Measurements from ENCODE around the gene RAVER1.
A peak's percentile ranks its signal among the peaks of the same experiment; 100 is the strongest.

The RAVER1 gene

GRCh38 chr19:10346509-10346908 lies 13.2 kb upstream of the RAVER1 start:
- Histone ChIP-seq H3K27ac (ENCODE audit: low read length) (no peak overlapping the region), H3K4me2 (ENCODE audit: insufficient read depth, low read length) (no peak overlapping the region), H3K27me3 (ENCODE audit: insufficient read depth, low read length, poor library complexity) (no peaks in the 10 kb centered on the region), H3K4me1 (ENCODE audit: insufficient read depth, low read length) (no peaks in the 10 kb centered on the region), H3K9ac (ENCODE audit: low read depth, low read length) (no peak overlapping the region), H3K4me3 (ENCODE audit: low read depth in 1 of 2, low read length in 2 of 2) (no peak overlapping the region), H3K9me3 (ENCODE audit: insufficient read depth, low read length, severe bottlenecking) (no peaks in the 10 kb centered on the region), H4K20me1 (ENCODE audit: insufficient read depth, low read length) (no peaks in the 10 kb centered on the region; the same call in 1 of the 2 replicates), H2AFZ (ENCODE audit: low read depth, low read length) (no peak overlapping the region), H3K79me2 (ENCODE audit: insufficient read depth, low read length) (no peaks in the 10 kb centered on the region), H3K36me3 (ENCODE audit: insufficient read depth, low read length) (peaks cover 7% of the 10 kb centered on the region)
- ATAC-seq (ENCODE audit: insufficient read depth, low read depth) (no peak), DNase-seq (no peak)
- TF ChIP-seq CTCF (IDR thresholded peaks at IDR 0.05; ENCODE audit: borderline replicate concordance, extremely low read depth, low read length, poor library complexity, severe bottlenecking) (no peak), EZH2 (IDR thresholded peaks at IDR 0.05; ENCODE audit: borderline replicate concordance, low read depth, low read length, severe bottlenecking) (no peak)

- Histone ChIP-seq H3K27ac (ENCODE audit: low read length) (no peak overlapping the region), H3K27me3 (ENCODE audit: insufficient read depth, low read length, poor library complexity) (no peaks in the 10 kb centered on the region), H3K36me3 (ENCODE audit: insufficient read depth, low read length) (no peaks in the 10 kb centered on the region; the same call in 1 of the 2 replicates), H3K79me2 (ENCODE audit: insufficient read depth, low read length) (no peaks in the 10 kb centered on the region; the same call in 1 of the 2 replicates), H3K9ac (ENCODE audit: low read depth, low read length) (no peak overlapping the region), H4K20me1 (ENCODE audit: insufficient read depth, low read length) (no peaks in the 10 kb centered on the region), H3K4me3 (ENCODE audit: low read depth in 1 of 2, low read length in 2 of 2) (no peak overlapping the region), H3K9me3 (ENCODE audit: insufficient read depth, low read length, severe bottlenecking) (no peaks in the 10 kb centered on the region), H2AFZ (ENCODE audit: low read depth, low read length) (no peak overlapping the region), H3K4me2 (ENCODE audit: insufficient read depth, low read length) (no peak overlapping the region), H3K4me1 (ENCODE audit: insufficient read depth, low read length) (peaks cover 11% of the 10 kb centered on the region)
- no peak for TF ChIP-seq CTCF (IDR thresholded peaks at IDR 0.05; ENCODE audit: borderline replicate concordance, extremely low read depth, low read length, poor library complexity, severe bottlenecking)
- TF ChIP-seq EZH2 (IDR thresholded peaks at IDR 0.05; ENCODE audit: borderline replicate concordance, low read depth, low read length, severe bottlenecking) = no peak
- no peak for DNase-seq
- ATAC-seq (ENCODE audit: insufficient read depth, low read depth) = no peak
Measured at GRCh38 chr19:10344780-10345179, 11.5 kb upstream of the RAVER1 start.

GRCh38 chr19:10343495-10343894 lies 10.2 kb upstream of the RAVER1 start:
- DNase-seq = no peak
- H3K27me3 ChIP-seq (ENCODE audit: insufficient read depth, low read length, poor library complexity) = no peaks in the 10 kb centered on the region
- H3K4me1 ChIP-seq (ENCODE audit: insufficient read depth, low read length) = peaks cover 24% of the 10 kb centered on the region
- no peak overlapping the region for H3K9ac ChIP-seq (ENCODE audit: low read depth, low read length)
- H3K79me2 ChIP-seq (ENCODE audit: insufficient read depth, low read length) = peaks cover 2% of the 10 kb centered on the region; the same call in 1 of the 2 replicates
- H3K4me2 ChIP-seq (ENCODE audit: insufficient read depth, low read length) = no peak overlapping the region
- TF ChIP-seq EZH2 (IDR thresholded peaks at IDR 0.05; ENCODE audit: borderline replicate concordance, low read depth, low read length, severe bottlenecking) (no peak), CTCF (IDR thresholded peaks at IDR 0.05; ENCODE audit: borderline replicate concordance, extremely low read depth, low read length, poor library complexity, severe bottlenecking) (no peak)
- H3K9me3 ChIP-seq (ENCODE audit: insufficient read depth, low read length, severe bottlenecking) = no peaks in the 10 kb centered on the region
- no peak for ATAC-seq (ENCODE audit: insufficient read depth, low read depth)
- H3K4me3 ChIP-seq (ENCODE audit: low read depth in 1 of 2, low read length in 2 of 2) = no peak overlapping the region
- H3K36me3 ChIP-seq (ENCODE audit: insufficient read depth, low read length) = no peaks in the 10 kb centered on the region
- H4K20me1 ChIP-seq (ENCODE audit: insufficient read depth, low read length) = no peaks in the 10 kb centered on the region
- H3K27ac ChIP-seq (ENCODE audit: low read length) = no peak overlapping the region
- H2AFZ ChIP-seq (ENCODE audit: low read depth, low read length) = no peak overlapping the region

GRCh38 chr19:10339977-10340376 lies 6.6 kb upstream of the RAVER1 start:
- TF ChIP-seq CTCF (IDR thresholded peaks at IDR 0.05; ENCODE audit: borderline replicate concordance, extremely low read depth, low read length, poor library complexity, severe bottlenecking) = no peak
- no peak for TF ChIP-seq EZH2 (IDR thresholded peaks at IDR 0.05; ENCODE audit: borderline replicate concordance, low read depth, low read length, severe bottlenecking)
- Histone ChIP-seq H3K27me3 (ENCODE audit: insufficient read depth, low read length, poor library complexity) (no peaks in the 10 kb centered on the region), H3K79me2 (ENCODE audit: insufficient read depth, low read length) (peaks cover 9% of the 10 kb centered on the region), H3K9ac (ENCODE audit: low read depth, low read length) (peak overlapping the region; percentile 61), H2AFZ (ENCODE audit: low read depth, low read length) (peak overlapping the region; percentile 95), H3K4me1 (ENCODE audit: insufficient read depth, low read length) (peaks cover 28% of the 10 kb centered on the region), H3K4me2 (ENCODE audit: insufficient read depth, low read length) (peak overlapping the region; percentile 77), H3K36me3 (ENCODE audit: insufficient read depth, low read length) (peaks cover 6% of the 10 kb centered on the region), H3K9me3 (ENCODE audit: insufficient read depth, low read length, severe bottlenecking) (no peaks in the 10 kb centered on the region), H3K4me3 (ENCODE audit: low read depth in 1 of 2, low read length in 2 of 2) (peak overlapping the region in 1 of 2 experiments; percentile 64; a peak in 3 of 4 replicates), H4K20me1 (ENCODE audit: insufficient read depth, low read length) (no peaks in the 10 kb centered on the region), H3K27ac (ENCODE audit: low read length) (peak overlapping the region; percentile 88)
- no peak for DNase-seq
- no peak for ATAC-seq (ENCODE audit: insufficient read depth, low read depth)
